ENCODE results near the gene SEMA5A. TPM values are rescaled to one million over a fixed set of nuclear protein-coding genes. Genes with fewer than 3 reads are reported as not detected.

The SEMA5A gene
- total RNA-seq, 4 donors from 2014 or later: 2.4 to 129 (median 10.0) TPM

- no peak overlapping the region for H3K4me3 ChIP-seq
- no peak for DNase-seq
- no peaks in the 10 kb centered on the region for H3K9me3 ChIP-seq
- H3K27me3 ChIP-seq: no peaks in the 10 kb centered on the region
- H3K27ac ChIP-seq: no peak overlapping the region
- no peak for TF ChIP-seq CTCF (IDR thresholded peaks at IDR 0.05)
- H3K36me3 ChIP-seq: peaks cover 0 to under 1% of the 10 kb centered on the region in 2 donors
- no peaks in the 10 kb centered on the region for H3K4me1 ChIP-seq
- intact Hi-C loops (cut with DNase I; ENCODE audit: low total_unique reads): no loop called here
These were observed 421.0 kb downstream of the SEMA5A start for GRCh38 chr5:9124838-9125237.

GRCh38 chr5:9124071-9124470 is 421.8 kb downstream of the SEMA5A start:
- Histone ChIP-seq H3K27me3 (no peaks in the 10 kb centered on the region), H3K9me3 (no peaks in the 10 kb centered on the region), H3K4me3 (no peak overlapping the region), H3K4me1 (no peaks in the 10 kb centered on the region), H3K27ac (no peak overlapping the region), H3K36me3 (peaks cover 0 to 4% of the 10 kb centered on the region in 2 donors)
- TF ChIP-seq CTCF (IDR thresholded peaks at IDR 0.05) (no peak), POLR2A (IDR thresholded peaks at IDR 0.05) (no peak)
- DNase-seq: no peak
- intact Hi-C loops (cut with DNase I; ENCODE audit: low total_unique reads): no loop called here

GRCh38 chr5:9122528-9122927 is 423.3 kb downstream of the SEMA5A start:
- no peak for TF ChIP-seq CTCF (IDR thresholded peaks at IDR 0.05)
- no peak for TF ChIP-seq POLR2A (IDR thresholded peaks at IDR 0.05)
- no peak overlapping the region for H3K27ac ChIP-seq
- intact Hi-C loops (cut with DNase I; ENCODE audit: low total_unique reads): no loop called here
- no peak for DNase-seq
- H3K9me3 ChIP-seq: no peaks in the 10 kb centered on the region
- H3K27me3 ChIP-seq: no peaks in the 10 kb centered on the region
- H3K4me3 ChIP-seq: no peak overlapping the region
- peaks cover 0 to 4% of the 10 kb centered on the region in 2 donors for H3K36me3 ChIP-seq
- no peaks in the 10 kb centered on the region for H3K4me1 ChIP-seq

GRCh38 chr5:9121597-9121996 is 424.3 kb downstream of the SEMA5A start:
- Histone ChIP-seq H3K4me3 (no peak overlapping the region), H3K27me3 (no peaks in the 10 kb centered on the region), H3K36me3 (peaks cover 0 to 4% of the 10 kb centered on the region in 2 donors), H3K9me3 (no peaks in the 10 kb centered on the region), H3K27ac (no peak overlapping the region), H3K4me1 (no peaks in the 10 kb centered on the region)
- TF ChIP-seq POLR2A (IDR thresholded peaks at IDR 0.05): no peak
- TF ChIP-seq CTCF (IDR thresholded peaks at IDR 0.05): no peak
- intact Hi-C loops (cut with DNase I; ENCODE audit: low total_unique reads): no loop called here
- no peak for DNase-seq

- DNase-seq: no peak
- H3K27me3 ChIP-seq: no peaks in the 10 kb centered on the region
- TF ChIP-seq CTCF (IDR thresholded peaks at IDR 0.05): no peak
- no peak for TF ChIP-seq POLR2A (IDR thresholded peaks at IDR 0.05)
These were observed 427.0 kb downstream of the SEMA5A start for GRCh38 chr5:9118852-9119251.

More at GRCh38 chr5:9118852-9119251, 427.0 kb downstream of the SEMA5A start:
- Histone ChIP-seq H3K4me3 (no peak overlapping the region), H3K4me1 (no peaks in the 10 kb centered on the region), H3K36me3 (peaks cover 0 to 4% of the 10 kb centered on the region in 2 donors), H3K27ac (no peak overlapping the region), H3K9me3 (no peaks in the 10 kb centered on the region)
- intact Hi-C loops (cut with DNase I; ENCODE audit: low total_unique reads): no loop called here

All from uterus (tissue), 4 donors.